ENCODE data around the gene C4B. TPM values are rescaled to one million over a fixed set of nuclear protein-coding genes. Genes with fewer than 3 reads are reported as not detected.

The C4B gene
- total and polyA plus RNA-seq, 2 experiments from 2014 or later = 0.57 TPM; not detected in 1

DNA sequence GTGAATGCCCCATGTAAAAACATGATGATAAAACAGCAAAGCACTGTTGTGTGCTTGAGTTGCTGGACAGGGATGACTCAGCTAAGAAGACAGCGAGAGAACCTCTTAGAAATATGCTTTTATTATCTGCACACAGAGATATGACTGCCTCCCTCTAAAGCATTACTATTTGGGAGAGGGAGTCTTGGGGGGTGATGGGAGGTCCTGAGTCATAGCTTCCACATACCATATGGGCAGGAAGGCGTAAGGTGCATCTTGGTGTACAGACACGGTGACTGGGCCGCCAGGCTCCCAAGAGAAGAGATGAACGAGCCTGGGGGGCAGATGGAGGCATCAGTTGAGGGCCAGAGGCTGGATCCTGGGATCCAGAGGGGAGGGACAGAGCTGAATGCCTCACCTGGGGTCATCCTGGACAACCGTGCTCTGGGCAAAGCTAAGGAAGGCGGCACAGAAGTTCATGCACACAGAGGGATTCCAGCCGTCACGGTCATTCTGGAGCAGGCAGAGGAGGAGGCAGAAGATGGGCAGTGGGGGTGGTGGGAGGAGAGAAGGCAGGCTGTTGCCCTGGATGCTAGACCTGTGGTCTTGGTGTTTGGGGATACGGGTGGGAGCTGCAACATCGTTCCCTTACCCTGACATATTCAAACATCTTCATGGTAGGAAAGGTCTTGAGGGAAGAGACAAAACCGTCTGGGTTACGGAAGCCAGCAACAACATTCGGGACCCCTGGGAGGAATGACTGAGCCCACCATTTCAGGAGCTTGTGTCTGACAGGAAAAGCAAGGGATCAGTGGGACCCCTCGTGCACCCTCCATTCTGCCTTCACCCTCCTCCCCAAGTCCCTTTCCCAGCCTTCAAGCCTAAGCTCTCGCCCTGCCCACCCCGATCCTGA is 44.6 kb upstream of the C4B start:
- peaks cover 14% of the 10 kb centered on the region for H3K79me2 ChIP-seq (replicated peaks; ENCODE audit: insufficient read depth)
- Mint-ChIP-seq H3K9me3 (peaks cover 13% of the 10 kb centered on the region; the same call in 1 of the 3 replicates), H3K27me3 (ENCODE audit: insufficient read depth, low read depth, poor library complexity) (peaks cover 24% of the 10 kb centered on the region), H3K4me3 (peak overlapping the region; percentile 33), H3K36me3 (ENCODE audit: low read depth) (peaks cover 66% of the 10 kb centered on the region), H3K27ac (no peak overlapping the region; the same call in 1 of the 2 replicates), H3K4me1 (peaks cover 8% of the 10 kb centered on the region)
- peaks cover 6% of the 10 kb centered on the region for H3K4me1 ChIP-seq (ENCODE audit: insufficient read depth)
- no peak for TF ChIP-seq ZNF114 (CRISPR knock-in tag; IDR thresholded peaks at IDR 0.05)
- TF ChIP-seq, protein P1, sequence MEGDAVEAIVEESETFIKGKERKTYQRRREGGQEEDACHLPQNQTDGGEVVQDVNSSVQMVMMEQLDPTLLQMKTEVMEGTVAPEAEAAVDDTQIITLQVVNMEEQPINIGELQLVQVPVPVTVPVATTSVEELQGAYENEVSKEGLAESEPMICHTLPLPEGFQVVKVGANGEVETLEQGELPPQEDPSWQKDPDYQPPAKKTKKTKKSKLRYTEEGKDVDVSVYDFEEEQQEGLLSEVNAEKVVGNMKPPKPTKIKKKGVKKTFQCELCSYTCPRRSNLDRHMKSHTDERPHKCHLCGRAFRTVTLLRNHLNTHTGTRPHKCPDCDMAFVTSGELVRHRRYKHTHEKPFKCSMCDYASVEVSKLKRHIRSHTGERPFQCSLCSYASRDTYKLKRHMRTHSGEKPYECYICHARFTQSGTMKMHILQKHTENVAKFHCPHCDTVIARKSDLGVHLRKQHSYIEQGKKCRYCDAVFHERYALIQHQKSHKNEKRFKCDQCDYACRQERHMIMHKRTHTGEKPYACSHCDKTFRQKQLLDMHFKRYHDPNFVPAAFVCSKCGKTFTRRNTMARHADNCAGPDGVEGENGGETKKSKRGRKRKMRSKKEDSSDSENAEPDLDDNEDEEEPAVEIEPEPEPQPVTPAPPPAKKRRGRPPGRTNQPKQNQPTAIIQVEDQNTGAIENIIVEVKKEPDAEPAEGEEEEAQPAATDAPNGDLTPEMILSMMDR (conservative IDR thresholded peaks at IDR 0.05; ENCODE audit: low read depth in 2 of 2) = no peak
- no peak for TF ChIP-seq EZH2 (IDR thresholded peaks at IDR 0.05; ENCODE audit: low read depth, unreplicated experiment)
- no peak for TF ChIP-seq EZH2phosphoT487 (IDR thresholded peaks at IDR 0.05; ENCODE audit: unreplicated experiment)
- TF ChIP-seq JUNB (IDR thresholded peaks at IDR 0.05; ENCODE audit: unreplicated experiment) = no peak
- TF ChIP-seq POLR2AphosphoS5 (IDR thresholded peaks at IDR 0.05; ENCODE audit: low read depth) = no peak
- TF ChIP-seq STAT1 (IDR thresholded peaks at IDR 0.05; ENCODE audit: unreplicated experiment) = no peak
- TF ChIP-seq, protein P2, sequence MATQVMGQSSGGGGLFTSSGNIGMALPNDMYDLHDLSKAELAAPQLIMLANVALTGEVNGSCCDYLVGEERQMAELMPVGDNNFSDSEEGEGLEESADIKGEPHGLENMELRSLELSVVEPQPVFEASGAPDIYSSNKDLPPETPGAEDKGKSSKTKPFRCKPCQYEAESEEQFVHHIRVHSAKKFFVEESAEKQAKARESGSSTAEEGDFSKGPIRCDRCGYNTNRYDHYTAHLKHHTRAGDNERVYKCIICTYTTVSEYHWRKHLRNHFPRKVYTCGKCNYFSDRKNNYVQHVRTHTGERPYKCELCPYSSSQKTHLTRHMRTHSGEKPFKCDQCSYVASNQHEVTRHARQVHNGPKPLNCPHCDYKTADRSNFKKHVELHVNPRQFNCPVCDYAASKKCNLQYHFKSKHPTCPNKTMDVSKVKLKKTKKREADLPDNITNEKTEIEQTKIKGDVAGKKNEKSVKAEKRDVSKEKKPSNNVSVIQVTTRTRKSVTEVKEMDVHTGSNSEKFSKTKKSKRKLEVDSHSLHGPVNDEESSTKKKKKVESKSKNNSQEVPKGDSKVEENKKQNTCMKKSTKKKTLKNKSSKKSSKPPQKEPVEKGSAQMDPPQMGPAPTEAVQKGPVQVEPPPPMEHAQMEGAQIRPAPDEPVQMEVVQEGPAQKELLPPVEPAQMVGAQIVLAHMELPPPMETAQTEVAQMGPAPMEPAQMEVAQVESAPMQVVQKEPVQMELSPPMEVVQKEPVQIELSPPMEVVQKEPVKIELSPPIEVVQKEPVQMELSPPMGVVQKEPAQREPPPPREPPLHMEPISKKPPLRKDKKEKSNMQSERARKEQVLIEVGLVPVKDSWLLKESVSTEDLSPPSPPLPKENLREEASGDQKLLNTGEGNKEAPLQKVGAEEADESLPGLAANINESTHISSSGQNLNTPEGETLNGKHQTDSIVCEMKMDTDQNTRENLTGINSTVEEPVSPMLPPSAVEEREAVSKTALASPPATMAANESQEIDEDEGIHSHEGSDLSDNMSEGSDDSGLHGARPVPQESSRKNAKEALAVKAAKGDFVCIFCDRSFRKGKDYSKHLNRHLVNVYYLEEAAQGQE (IDR thresholded peaks at IDR 0.05; ENCODE audit: unreplicated experiment) = no peak
- H3K9me2 ChIP-seq (ENCODE audit: insufficient read depth) = no peaks in the 10 kb centered on the region
- no peaks in the 10 kb centered on the region for H3K27me3 ChIP-seq (ENCODE audit: insufficient read depth)
- DNase-seq (ENCODE audit: low spot score) (no peak), ATAC-seq (no peak)
- no peak overlapping the region for H3K4me2 ChIP-seq
- no peak overlapping the region for H2AFZ ChIP-seq
- no peak overlapping the region for H3K27ac ChIP-seq (ENCODE audit: low read depth)
- peaks cover 9% of the 10 kb centered on the region for H3K36me3 ChIP-seq (ENCODE audit: insufficient read depth)
- H3K4me3 ChIP-seq = no peak overlapping the region
- H3F3A ChIP-seq (replicated peaks; ENCODE audit: low read depth) = peaks cover 9% of the 10 kb centered on the region
- no peaks in the 10 kb centered on the region; the same call in 1 of the 2 replicates for H4K20me1 ChIP-seq (replicated peaks; ENCODE audit: insufficient read depth)

All from GM23338 (cell line).